Measurements from ENCODE around the gene NDUFAF5. TPM values are rescaled to one million over a fixed set of nuclear protein-coding genes. Genes with fewer than 3 reads are reported as not detected.

NDUFAF5 gene
- total RNA-seq, 3 donors from 2014 or later, result 25.5 to 28.6 (median 26.4) TPM

GRCh38 chr20:13822459-13822858 lies 37.6 kb downstream of the NDUFAF5 start:
- ATAC-seq (no peak), DNase-seq (no peak)
- Mint-ChIP-seq H3K27me3 (ENCODE audit: low read depth) (no peaks in the 10 kb centered on the region), H3K4me1 (ENCODE audit: low read depth) (peaks cover 7% of the 10 kb centered on the region), H3K4me3 (no peak overlapping the region), H3K36me3 (ENCODE audit: insufficient read depth) (peaks cover 8% of the 10 kb centered on the region), H3K9me3 (no peaks in the 10 kb centered on the region)

GRCh38 chr20:13824459-13824858 lies 39.6 kb downstream of the NDUFAF5 start:
- Mint-ChIP-seq H3K4me3 (no peak overlapping the region), H3K9me3 (no peaks in the 10 kb centered on the region), H3K27me3 (ENCODE audit: low read depth) (peaks cover 7% of the 10 kb centered on the region), H3K4me1 (ENCODE audit: low read depth) (no peaks in the 10 kb centered on the region), H3K36me3 (ENCODE audit: insufficient read depth) (no peaks in the 10 kb centered on the region)
- DNase-seq, result no peak
- no peak for ATAC-seq

- H3K4me3 Mint-ChIP-seq, result no peak overlapping the region
- H3K9me3 Mint-ChIP-seq, result no peaks in the 10 kb centered on the region
- H3K36me3 Mint-ChIP-seq (ENCODE audit: insufficient read depth), result no peaks in the 10 kb centered on the region
- DNase-seq (no peak), ATAC-seq (no peak)
- no peaks in the 10 kb centered on the region for H3K4me1 Mint-ChIP-seq (ENCODE audit: low read depth)
- H3K27me3 Mint-ChIP-seq (ENCODE audit: low read depth), result peaks cover 9% of the 10 kb centered on the region
Measured at GRCh38 chr20:13825465-13825864, 40.6 kb downstream of the NDUFAF5 start.

GRCh38 chr20:13831476-13831875 lies 46.6 kb downstream of the NDUFAF5 start:
- H3K4me3 Mint-ChIP-seq, result no peak overlapping the region
- H3K4me1 Mint-ChIP-seq (ENCODE audit: low read depth), result no peaks in the 10 kb centered on the region

GRCh38 chr20:13838664-13839063 lies 53.8 kb downstream of the NDUFAF5 start:
- ATAC-seq (no peak), DNase-seq (no peak)
- Mint-ChIP-seq H3K4me1 (ENCODE audit: low read depth) (no peaks in the 10 kb centered on the region), H3K9me3 (no peaks in the 10 kb centered on the region), H3K4me3 (no peak overlapping the region), H3K36me3 (ENCODE audit: insufficient read depth) (no peaks in the 10 kb centered on the region), H3K27me3 (ENCODE audit: low read depth) (peaks cover 7% of the 10 kb centered on the region)

More at GRCh38 chr20:13831476-13831875, 46.6 kb downstream of the NDUFAF5 start:
- ATAC-seq (no peak), DNase-seq (no peak)
- Mint-ChIP-seq H3K27me3 (ENCODE audit: low read depth) (peaks cover 11% of the 10 kb centered on the region), H3K9me3 (peaks cover 4% of the 10 kb centered on the region), H3K36me3 (ENCODE audit: insufficient read depth) (no peaks in the 10 kb centered on the region)

- H3K36me3 Mint-ChIP-seq (ENCODE audit: insufficient read depth), result no peaks in the 10 kb centered on the region
- peaks cover 7% of the 10 kb centered on the region for H3K27me3 Mint-ChIP-seq (ENCODE audit: low read depth)
- no peaks in the 10 kb centered on the region for H3K9me3 Mint-ChIP-seq
- ATAC-seq (no peak), DNase-seq (no peak)
- H3K4me3 Mint-ChIP-seq, result no peak overlapping the region
- H3K4me1 Mint-ChIP-seq (ENCODE audit: low read depth), result no peaks in the 10 kb centered on the region
Measured at GRCh38 chr20:13839421-13840092, 54.7 kb downstream of the NDUFAF5 start.

- ATAC-seq (no peak), DNase-seq (no peak)
- no peaks in the 10 kb centered on the region for H3K4me1 Mint-ChIP-seq (ENCODE audit: low read depth)
- H3K4me3 Mint-ChIP-seq, result no peak overlapping the region
- no peaks in the 10 kb centered on the region for H3K36me3 Mint-ChIP-seq (ENCODE audit: insufficient read depth)
- H3K9me3 Mint-ChIP-seq, result no peaks in the 10 kb centered on the region
- H3K27me3 Mint-ChIP-seq (ENCODE audit: low read depth), result peaks cover 7% of the 10 kb centered on the region
Measured at GRCh38 chr20:13840093-13840465, 55.3 kb downstream of the NDUFAF5 start.

GRCh38 chr20:13841206-13841605 lies 56.4 kb downstream of the NDUFAF5 start:
- ATAC-seq (no peak), DNase-seq (no peak)
- H3K9me3 Mint-ChIP-seq, result no peaks in the 10 kb centered on the region
- H3K4me3 Mint-ChIP-seq, result no peak overlapping the region
- peaks cover 7% of the 10 kb centered on the region for H3K27me3 Mint-ChIP-seq (ENCODE audit: low read depth)
- H3K36me3 Mint-ChIP-seq (ENCODE audit: insufficient read depth), result no peaks in the 10 kb centered on the region
- H3K4me1 Mint-ChIP-seq (ENCODE audit: low read depth), result no peaks in the 10 kb centered on the region

- DNase-seq, result no peak
- H3K4me3 Mint-ChIP-seq, result no peak overlapping the region
- H3K4me1 Mint-ChIP-seq (ENCODE audit: low read depth), result no peaks in the 10 kb centered on the region
- H3K36me3 Mint-ChIP-seq (ENCODE audit: insufficient read depth), result no peaks in the 10 kb centered on the region
- H3K27me3 Mint-ChIP-seq (ENCODE audit: low read depth), result peaks cover 2% of the 10 kb centered on the region
- no peaks in the 10 kb centered on the region for H3K9me3 Mint-ChIP-seq
- no peak for ATAC-seq
Measured at GRCh38 chr20:13844296-13844695, 59.5 kb downstream of the NDUFAF5 start.

GRCh38 chr20:13851279-13851678 lies 66.5 kb downstream of the NDUFAF5 start:
- Mint-ChIP-seq H3K4me1 (ENCODE audit: low read depth) (no peaks in the 10 kb centered on the region), H3K4me3 (no peak overlapping the region), H3K9me3 (no peaks in the 10 kb centered on the region), H3K27me3 (ENCODE audit: low read depth) (peaks cover 2% of the 10 kb centered on the region), H3K36me3 (ENCODE audit: insufficient read depth) (no peaks in the 10 kb centered on the region)
- DNase-seq, result no peak
- ATAC-seq, result no peak

GRCh38 chr20:13852306-13852705 lies 67.5 kb downstream of the NDUFAF5 start:
- no peak for DNase-seq
- H3K36me3 Mint-ChIP-seq (ENCODE audit: insufficient read depth), result no peaks in the 10 kb centered on the region
- no peak overlapping the region for H3K4me3 Mint-ChIP-seq
- no peak for ATAC-seq
- peaks cover 2% of the 10 kb centered on the region for H3K27me3 Mint-ChIP-seq (ENCODE audit: low read depth)
- H3K4me1 Mint-ChIP-seq (ENCODE audit: low read depth), result no peaks in the 10 kb centered on the region
- no peaks in the 10 kb centered on the region for H3K9me3 Mint-ChIP-seq

GRCh38 chr20:13855613-13856012 lies 70.8 kb downstream of the NDUFAF5 start:
- Mint-ChIP-seq H3K9me3 (no peaks in the 10 kb centered on the region), H3K36me3 (ENCODE audit: insufficient read depth) (no peaks in the 10 kb centered on the region)

GRCh38 chr20:13856354-13856753 lies 71.5 kb downstream of the NDUFAF5 start:
- Mint-ChIP-seq H3K4me1 (ENCODE audit: low read depth) (no peaks in the 10 kb centered on the region), H3K36me3 (ENCODE audit: insufficient read depth) (no peaks in the 10 kb centered on the region), H3K27me3 (ENCODE audit: low read depth) (peaks cover 6% of the 10 kb centered on the region), H3K9me3 (no peaks in the 10 kb centered on the region), H3K4me3 (no peak overlapping the region)
- no peak for ATAC-seq
- no peak for DNase-seq

More at GRCh38 chr20:13855613-13856012, 70.8 kb downstream of the NDUFAF5 start:
- no peak overlapping the region for H3K4me3 Mint-ChIP-seq
- ATAC-seq (no peak), DNase-seq (no peak)
- no peaks in the 10 kb centered on the region for H3K4me1 Mint-ChIP-seq (ENCODE audit: low read depth)
- H3K27me3 Mint-ChIP-seq (ENCODE audit: low read depth), result peaks cover 3% of the 10 kb centered on the region

GRCh38 chr20:13857304-13857703 lies 72.5 kb downstream of the NDUFAF5 start:
- Mint-ChIP-seq H3K27me3 (ENCODE audit: low read depth) (peaks cover 10% of the 10 kb centered on the region), H3K4me1 (ENCODE audit: low read depth) (no peaks in the 10 kb centered on the region), H3K4me3 (no peak overlapping the region), H3K36me3 (ENCODE audit: insufficient read depth) (no peaks in the 10 kb centered on the region), H3K9me3 (no peaks in the 10 kb centered on the region)
- ATAC-seq (no peak), DNase-seq (no peak)

GRCh38 chr20:13857961-13858360 lies 73.1 kb downstream of the NDUFAF5 start:
- Mint-ChIP-seq H3K4me1 (ENCODE audit: low read depth) (no peaks in the 10 kb centered on the region), H3K4me3 (no peak overlapping the region), H3K36me3 (ENCODE audit: insufficient read depth) (no peaks in the 10 kb centered on the region), H3K9me3 (no peaks in the 10 kb centered on the region), H3K27me3 (ENCODE audit: low read depth) (peaks cover 10% of the 10 kb centered on the region)
- DNase-seq, result no peak
- no peak for ATAC-seq

All from activated T-cell treated with anti-CD3 and anti-CD28 coated beads, Interleukin-2, amount 50 U/mL, for 4 hours (primary cell).